Breast epithelium (tissue), 4 donors: ENCODE data around the gene PITPNM3. TPM values are rescaled to one million over a fixed set of nuclear protein-coding genes. Genes with fewer than 3 reads are reported as not detected.

Experiments
- DNase-seq, 2 donors: peaks; one replicate each; pipeline ENCODE4 v3.0.0-alpha.2; 2019; ENCODE audit warnings: low spot score in 2 of 2
- H3K27ac ChIP-seq, 2 donors: fragments of 200-600 bp; sonication (generic) in 1 of 2; one replicate each; pipeline ENCODE4 v1.5.1; 2016 to 2019; ENCODE audit warnings: mild to moderate bottlenecking in 1 of 2
- H3K27me3 ChIP-seq, 2 donors: fragments of 200-600 bp; sonication (generic) in 1 of 2; one replicate each; pipeline versions ENCODE4 v1.5.1 to v1.6.0; 2017 to 2019; ENCODE audit warnings: control low read depth in 1 of 2, mild to moderate bottlenecking in 1 of 2
- H3K36me3 ChIP-seq: fragments of 200-600 bp; one replicate; pipeline ENCODE4 v1.5.1; 2019
- H3K4me1 ChIP-seq, 2 donors: fragments of 200-600 bp; sonication (generic); one replicate each; pipeline ENCODE4 v1.5.1; 2016 to 2019; ENCODE audit warnings: control low read depth in 1 of 2
- H3K4me3 ChIP-seq, 3 donors: fragments of 200-600 bp; sonication (generic); 1 replicate in 2 of 3; 2 replicates in 1 of 3; pipeline ENCODE4 v1.5.1; 2016 to 2019; ENCODE audit warnings: mild to moderate bottlenecking in 3 of 3, moderate library complexity in 2 of 3
- H3K9me3 ChIP-seq, 2 donors: fragments of 200-600 bp; sonication (generic) in 1 of 2; one replicate each; pipeline ENCODE4 v1.5.1; 2016 to 2019; ENCODE audit warnings: control low read depth in 1 of 2
- CTCF ChIP-seq, 3 donors: fragments of 450-650 bp; IDR thresholded peaks; one replicate each; pipeline ENCODE4 v1.5.1; 2016 to 2017; ENCODE audit warnings: antibody characterized with exemption in 3 of 3, mild to moderate bottlenecking in 3 of 3, moderate library complexity in 3 of 3
- POLR2A ChIP-seq: fragments of 450-650 bp; IDR thresholded peaks from one replicate; pipeline ENCODE4 v1.6.1; 2016; ENCODE audit warnings: antibody characterized with exemption, mild to moderate bottlenecking, moderate library complexity
- POLR2AphosphoS5 ChIP-seq, 3 donors: sonication (generic); formaldehyde crosslinking; IDR thresholded peaks; one replicate each; pipeline ENCODE4 v1.6.1; 2017; ENCODE audit warnings: antibody characterized with exemption in 3 of 3
- intact Hi-C: fragments of 100-400 bp; cut with DNase I; formaldehyde crosslinking; loops from one replicate; pipeline ENCODE4 v1.15.1; 2023; ENCODE audit warnings: low total_unique reads
- total RNA-seq, 3 donors: library from RNA; depleted of rRNA; stranded (reverse); fragments of >200 nt; gene quantifications; one replicate each; pipeline ENCODE4 v1.1.0, GENCODE V29; 2016

PITPNM3 gene
- total RNA-seq, 3 donors from 2014 or later = 1.6 to 1.8 (median 1.6) TPM

DNA sequence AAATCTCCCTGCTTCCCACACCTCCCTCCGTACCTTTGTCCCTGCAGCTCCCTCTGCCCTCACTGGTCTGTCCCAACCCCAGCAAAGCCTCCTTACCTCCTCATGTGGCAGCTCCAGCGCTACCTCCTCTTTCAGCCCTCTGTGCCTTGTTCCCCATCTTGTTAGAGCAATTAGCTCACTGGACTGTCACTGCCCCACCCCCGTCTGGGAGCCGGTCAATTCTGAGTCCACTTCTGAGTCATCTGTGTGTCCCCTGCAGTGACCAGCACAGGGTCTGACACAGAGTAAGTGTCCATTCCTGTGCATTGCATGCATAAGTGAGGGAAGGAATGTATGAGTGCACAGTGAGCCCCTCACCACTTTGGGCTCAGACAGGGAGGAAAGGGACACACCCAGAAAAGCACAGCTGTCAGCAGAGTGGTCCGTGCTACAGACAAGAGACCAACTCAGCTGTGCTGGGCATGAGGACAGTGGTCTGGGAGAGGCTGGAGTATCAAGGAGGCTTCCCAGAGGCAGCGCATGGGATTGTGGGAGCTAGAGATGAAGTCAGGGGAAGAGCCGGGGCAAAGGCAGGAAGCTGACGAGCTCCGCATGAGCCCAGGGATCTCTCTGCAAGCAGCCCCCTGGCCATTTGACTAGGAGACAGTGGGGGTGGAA is 45.9 kb downstream of the PITPNM3 start:
- Histone ChIP-seq H3K4me1 (no peaks in the 10 kb centered on the region), H3K9me3 (no peaks in the 10 kb centered on the region), H3K27ac (no peak overlapping the region), H3K4me3 (no peak overlapping the region), H3K36me3 (no peaks in the 10 kb centered on the region), H3K27me3 (no peaks in the 10 kb centered on the region)
- TF ChIP-seq POLR2AphosphoS5 (IDR thresholded peaks at IDR 0.05) (no peak), CTCF (IDR thresholded peaks at IDR 0.05) (no peak), POLR2A (no peak)
- no peak for DNase-seq
- intact Hi-C loops = no loop called here

DNA sequence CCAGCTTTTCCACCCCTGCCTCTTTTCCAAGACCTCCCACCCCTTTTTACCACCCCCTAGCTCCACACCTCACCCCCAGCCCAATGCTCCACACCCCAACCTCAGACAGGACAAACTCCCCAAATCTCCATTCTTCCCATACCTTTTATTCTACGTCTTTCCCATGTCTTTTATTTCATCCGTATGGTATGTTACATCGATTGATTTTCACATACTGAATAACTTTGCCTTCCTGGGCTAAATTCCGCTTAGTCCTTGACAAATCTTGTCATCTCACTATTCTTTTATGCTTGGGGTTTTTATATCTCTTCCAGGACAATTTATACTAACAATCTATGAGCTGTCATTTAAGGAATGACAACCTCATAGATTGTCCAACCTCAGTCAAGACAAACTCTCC is 46.4 kb downstream of the PITPNM3 start:
- no peak overlapping the region for H3K4me3 ChIP-seq
- no peaks in the 10 kb centered on the region for H3K9me3 ChIP-seq
- H3K36me3 ChIP-seq = no peaks in the 10 kb centered on the region
- TF ChIP-seq POLR2AphosphoS5 (IDR thresholded peaks at IDR 0.05) (no peak), CTCF (IDR thresholded peaks at IDR 0.05) (no peak), POLR2A (no peak)
- intact Hi-C loops = no loop called here
- no peaks in the 10 kb centered on the region for H3K4me1 ChIP-seq
- DNase-seq = no peak
- H3K27ac ChIP-seq = no peak overlapping the region
- no peaks in the 10 kb centered on the region for H3K27me3 ChIP-seq

- H3K27ac ChIP-seq = no peak overlapping the region
Observed at GRCh38 chr17:6509031-6509771, 47.2 kb downstream of the PITPNM3 start.

DNA sequence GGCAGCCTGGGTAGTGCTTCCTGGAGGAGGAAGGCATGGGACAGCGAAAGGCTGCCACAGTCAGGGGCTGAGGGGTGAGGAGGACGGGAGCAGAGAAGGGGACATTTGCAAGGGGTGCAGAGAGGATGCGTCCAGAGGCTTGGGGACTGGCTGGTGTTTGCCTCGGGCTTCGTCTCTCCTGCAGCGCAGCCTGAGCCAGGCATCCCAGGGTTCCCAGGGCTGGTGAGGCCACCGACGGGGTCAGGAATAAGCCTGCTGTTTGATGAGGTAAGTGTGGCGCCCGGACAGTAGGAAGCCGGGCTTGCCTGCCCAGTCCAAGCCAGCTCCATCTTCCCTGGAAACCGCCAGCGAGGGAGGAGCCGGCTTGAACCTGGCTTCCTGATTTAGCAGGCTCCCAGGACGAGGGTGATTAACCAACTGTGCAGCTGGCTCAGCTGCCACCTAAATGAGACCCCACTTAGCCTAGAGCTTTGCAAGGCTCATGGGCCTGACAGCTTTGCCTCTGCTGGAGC is 47.8 kb downstream of the PITPNM3 start:
- no peak for TF ChIP-seq CTCF (IDR thresholded peaks at IDR 0.05)
- no peak for TF ChIP-seq POLR2AphosphoS5 (IDR thresholded peaks at IDR 0.05)
- no peak for TF ChIP-seq POLR2A
- DNase-seq = no peak
- intact Hi-C loops = no loop called here
- Histone ChIP-seq H3K4me1 (no peaks in the 10 kb centered on the region), H3K27me3 (no peaks in the 10 kb centered on the region), H3K9me3 (no peaks in the 10 kb centered on the region), H3K36me3 (no peaks in the 10 kb centered on the region), H3K4me3 (no peak overlapping the region), H3K27ac (no peak overlapping the region)

More at GRCh38 chr17:6509031-6509771, 47.2 kb downstream of the PITPNM3 start:
- Histone ChIP-seq H3K27me3 (no peaks in the 10 kb centered on the region), H3K36me3 (no peaks in the 10 kb centered on the region), H3K4me3 (no peak overlapping the region), H3K9me3 (no peaks in the 10 kb centered on the region), H3K4me1 (no peaks in the 10 kb centered on the region)
- no peak for TF ChIP-seq CTCF (IDR thresholded peaks at IDR 0.05)
- no peak for TF ChIP-seq POLR2AphosphoS5 (IDR thresholded peaks at IDR 0.05)
- no peak for TF ChIP-seq POLR2A
- DNase-seq = no peak
- intact Hi-C loops = no loop called here

DNA sequence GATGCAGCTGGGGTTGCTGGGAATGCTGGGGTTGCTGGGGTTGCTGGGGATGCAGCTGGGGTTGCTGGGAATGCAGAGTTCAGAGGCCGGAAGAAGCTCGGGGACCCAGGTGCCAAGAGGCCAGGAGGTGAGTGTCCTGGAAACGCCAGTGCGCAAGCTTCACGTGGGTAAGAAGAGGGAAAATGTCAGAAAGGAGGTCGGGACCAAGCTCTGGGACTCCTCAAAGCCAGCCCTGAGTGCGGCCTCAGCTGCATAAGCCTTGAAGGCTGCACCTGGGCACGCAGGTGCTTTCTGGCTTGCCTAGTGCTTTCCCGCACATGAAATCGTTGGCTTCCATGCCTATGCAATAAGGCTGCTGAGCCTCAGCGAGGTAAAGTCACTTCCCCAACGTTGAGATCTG is 48.3 kb downstream of the PITPNM3 start:
- Histone ChIP-seq H3K36me3 (no peaks in the 10 kb centered on the region), H3K27ac (no peak overlapping the region), H3K4me1 (no peaks in the 10 kb centered on the region), H3K4me3 (no peak overlapping the region), H3K9me3 (no peaks in the 10 kb centered on the region), H3K27me3 (no peaks in the 10 kb centered on the region)
- TF ChIP-seq POLR2AphosphoS5 (IDR thresholded peaks at IDR 0.05) = no peak
- TF ChIP-seq CTCF (IDR thresholded peaks at IDR 0.05) = no peak
- no peak for TF ChIP-seq POLR2A
- intact Hi-C loops = no loop called here
- DNase-seq = no peak
